Measurements from ENCODE around the gene CABLES2.

DNA sequence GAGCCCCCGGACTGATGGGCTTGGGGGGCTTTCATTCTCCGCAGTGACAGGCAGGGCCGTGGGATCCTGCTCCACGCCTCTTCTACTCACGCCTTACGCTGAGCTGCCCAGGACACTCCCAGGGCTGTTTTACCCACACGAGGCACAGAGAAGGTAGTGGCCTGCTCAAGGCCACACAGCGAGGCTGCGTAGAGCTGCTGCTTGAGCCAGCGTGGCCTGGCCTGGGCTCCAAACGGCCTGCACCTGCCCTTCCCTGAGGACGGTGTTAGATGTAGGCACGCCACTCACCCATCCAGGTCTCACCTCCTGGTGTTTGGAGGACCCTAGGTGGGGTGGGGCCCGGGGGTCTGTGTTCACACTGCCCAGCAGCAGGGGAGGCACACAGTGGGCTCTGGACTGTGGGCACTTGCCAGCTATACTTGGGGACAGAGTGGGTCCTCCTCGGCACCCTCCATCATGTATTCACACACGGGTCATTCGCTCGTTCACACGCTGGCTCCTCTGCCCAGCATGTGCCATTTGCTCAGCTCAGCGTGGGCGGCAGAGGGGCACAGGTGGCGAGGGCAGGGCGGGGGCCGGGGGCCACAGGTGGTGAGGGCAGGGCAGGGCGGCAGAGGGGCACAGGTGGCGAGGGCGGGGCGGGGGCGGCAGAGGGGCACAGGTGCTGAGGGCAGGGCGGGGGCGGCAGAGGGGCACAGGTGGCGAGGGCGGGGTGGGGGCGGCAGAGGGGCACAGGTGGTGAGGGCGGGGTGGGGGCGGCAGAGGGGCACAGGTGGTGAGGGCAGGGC is 38.7 kb upstream of the CABLES2 start:
- TF ChIP-seq ZC3H10 (CRISPR knock-in tag; IDR thresholded peaks at IDR 0.05) (no peak), PATZ1 (CRISPR knock-in tag; IDR thresholded peaks at IDR 0.05; ENCODE audit: borderline replicate concordance) (no peak), SNAI2 (CRISPR knock-in tag; IDR thresholded peaks at IDR 0.05) (no peak), RARB (CRISPR knock-in tag; IDR thresholded peaks at IDR 0.05) (no peak), ZNF565 (CRISPR knock-in tag; conservative IDR thresholded peaks at IDR 0.05; ENCODE audit: low read depth) (no peak), BACH2 (CRISPR knock-in tag; IDR thresholded peaks at IDR 0.05; ENCODE audit: borderline replicate concordance) (no peak), TOX (CRISPR knock-in tag; IDR thresholded peaks at IDR 0.05; ENCODE audit: borderline replicate concordance) (no peak)

Measured in SK-N-SH treated with all-trans-retinoic acid at 6 μM for 48 hours (cell line).